K562 (cell line): Measurements from ENCODE around the gene TOP3A. TPM values are rescaled to one million over a fixed set of nuclear protein-coding genes. Genes with fewer than 3 reads are reported as not detected.

Experiments used
- ATAC-seq: fragments of 200-7000 bp; cut with Tn5 transposase; 3 replicates; pipeline ENCODE4 v1.9.1; 2020; ENCODE audit warnings: moderate library complexity
- BruUV-seq: library from RNA; stranded (reverse); fragments of 400-500 nt; replicated peaks from 2 replicates; lab custom pipeline; 2021; lab: Mats Ljungman, UMichigan
- CTCF ChIA-PET: fragments of 300-600 bp; formaldehyde crosslinking; extraction: SDS; loops from one replicate; lab custom pipeline; 2021; ENCODE audit warnings: low intra/inter-chr PET ratio; lab: Yijun Ruan, JAX
- POLR2A ChIA-PET: fragments of 300-600, 350-650 bp; sonication (Branson Sonifier 250); formaldehyde crosslinking; extraction: SDS; loops from one replicate; lab custom pipeline; 2021; ENCODE audit warnings: antibody characterized with exemption, inconsistent platforms; lab: Yijun Ruan, JAX
- DNase-seq, 4 experiments: peaks; one replicate each; pipeline versions ENCODE4 v3.0.0 to v3.0.0-alpha.2; 2011 to 2018; ENCODE audit warnings: low spot score in 3 of 4, mixed read lengths in 3 of 4; ENCODE audit errors: extremely low read depth in 1 of 4
- FAIRE-seq: peaks from 2 replicates; lab custom pipeline; 2011; peaks lifted over from hg19 to GRCh38; lab: Jason Lieb, UNC
- H2AFZ ChIP-seq: 2 replicates; pipeline ENCODE4 v1.6.0; 2011; ENCODE audit warnings: low read depth, low read length, control low read depth, inconsistent platforms
- H3K27ac ChIP-seq: fragments of 200-600 bp; 3 replicates; pipeline ENCODE4 v1.8.0; 2011; ENCODE audit warnings: low read depth, mild to moderate bottlenecking, control low read depth, inconsistent platforms, low read length, moderate library complexity, mixed read lengths; ENCODE audit errors: extremely low read depth
- H3K27me3 ChIP-seq, 2 experiments: fragments of 300-600 bp in 1 of 2; 2 replicates in 1 of 2; 3 replicates in 1 of 2; pipeline versions ENCODE4 v1.6.0 to v1.8.0; 2011; ENCODE audit warnings: inconsistent platforms in 2 of 2, low read length in 2 of 2, mild to moderate bottlenecking in 1 of 2, mixed read lengths in 1 of 2, moderate library complexity in 1 of 2; ENCODE audit not compliant: control insufficient read depth in 2 of 2, insufficient read depth in 2 of 2
- H3K36me3 ChIP-seq: fragments of 300-600 bp; 3 replicates; pipeline ENCODE4 v1.8.0; 2011; ENCODE audit warnings: mild to moderate bottlenecking, low read length, inconsistent platforms; ENCODE audit not compliant: control insufficient read depth, insufficient read depth
- H3K4me1 ChIP-seq, 2 experiments: fragments of 200-600 bp in 1 of 2; replicated peaks in 1 of 2; 2 replicates in 1 of 2; 3 replicates in 1 of 2; pipeline versions ENCODE4 v1.5.1 to v1.8.0; 2011; ENCODE audit warnings: inconsistent platforms in 2 of 2, low read length in 2 of 2, mild to moderate bottlenecking in 1 of 2, mixed read lengths in 1 of 2, moderate library complexity in 1 of 2; ENCODE audit not compliant: control insufficient read depth in 2 of 2, insufficient read depth in 2 of 2
- H3K4me2 ChIP-seq: 2 replicates; pipeline ENCODE4 v1.6.1; 2011; ENCODE audit warnings: low read length, control low read depth, inconsistent platforms, mixed read lengths; ENCODE audit not compliant: insufficient read depth
- H3K4me3 ChIP-seq: fragments of 200-600 bp; sonication (generic), shearing (Covaris generic); 2 replicates; pipeline ENCODE4 v1.5.1; 2016; ENCODE audit warnings: control low read depth, inconsistent platforms
- H3K79me2 ChIP-seq: fragments of 200-600 bp; 3 replicates; pipeline ENCODE4 v1.8.0; 2011; ENCODE audit warnings: low read length, inconsistent platforms; ENCODE audit not compliant: control insufficient read depth, insufficient read depth
- H3K9ac ChIP-seq, 2 experiments: 2 replicates each; pipeline versions ENCODE4 v1.6.0 to v1.6.1; 2011; ENCODE audit warnings: low read depth in 2 of 2, low read length in 2 of 2, control low read depth in 1 of 2, inconsistent platforms in 1 of 2, mild to moderate bottlenecking in 1 of 2, mixed read lengths in 1 of 2; ENCODE audit not compliant: insufficient read depth in 1 of 2
- H3K9me1 ChIP-seq: one replicate; pipeline ENCODE4 v1.6.0; 2011; ENCODE audit warnings: inconsistent platforms, mild to moderate bottlenecking, low read length, moderate library complexity; ENCODE audit not compliant: control insufficient read depth, insufficient read depth
- H3K9me3 ChIP-seq: replicated peaks from 2 replicates; pipeline ENCODE4 v1.5.1; 2011; ENCODE audit warnings: low read depth, low read length, inconsistent platforms; ENCODE audit not compliant: control insufficient read depth, insufficient read depth
- H4K20me1 ChIP-seq: replicated peaks from 2 replicates; pipeline ENCODE4 v1.6.1; 2011; ENCODE audit warnings: low read length, inconsistent platforms, mixed read lengths; ENCODE audit not compliant: control insufficient read depth, insufficient read depth
- CCNT2 ChIP-seq: IDR thresholded peaks from 2 replicates; pipeline ENCODE4 v1.6.1; 2011; ENCODE audit warnings: borderline replicate concordance, low read depth, mild to moderate bottlenecking, moderate library complexity, mixed read lengths, low read length; ENCODE audit not compliant: insufficient read length; ENCODE audit errors: extremely low read depth
- CREB1 ChIP-seq, 2 experiments: sonication (generic) in 1 of 2; formaldehyde crosslinking in 1 of 2; IDR thresholded peaks; 2 replicates each; pipeline versions ENCODE4 v1.6.1 to v1.8.0; 2012 to 2022; ENCODE audit warnings: inconsistent platforms in 1 of 2, mild to moderate bottlenecking in 1 of 2, missing genetic modification reagents in 1 of 2, moderate library complexity in 1 of 2
- CREM ChIP-seq: IDR thresholded peaks from 2 replicates; pipeline ENCODE4 v1.6.1; 2014; ENCODE audit warnings: antibody characterized with exemption, low read depth
- DNMT1 ChIP-seq: fragments of 450-650 bp; IDR thresholded peaks from 2 replicates; pipeline ENCODE4 v1.6.1; 2016; ENCODE audit warnings: antibody characterized with exemption, mild to moderate bottlenecking
- FOS ChIP-seq: IDR thresholded peaks from 3 replicates; pipeline ENCODE4 v1.6.1; 2011; ENCODE audit not compliant: insufficient read length; ENCODE audit errors: extremely low read depth
- FOSL1 ChIP-seq: fragments of 200-800 bp; sonication (Bioruptor generic); conservative IDR thresholded peaks from 2 replicates; pipeline ENCODE4 v1.6.1; 2016; ENCODE audit warnings: missing genetic modification characterization, missing compliant biosample characterization
- GABPA ChIP-seq: fragments of 200-800 bp; sonication (Bioruptor generic); conservative IDR thresholded peaks from 2 replicates; pipeline ENCODE4 v1.6.1; 2016; ENCODE audit warnings: low read depth, missing genetic modification characterization, missing compliant biosample characterization
- HDAC1 ChIP-seq, 2 experiments: fragments of 450-650 bp; IDR thresholded peaks; 2 replicates each; pipeline ENCODE4 v1.6.1; 2016 to 2017; ENCODE audit warnings: inconsistent platforms in 1 of 2, mild to moderate bottlenecking in 1 of 2, moderate library complexity in 1 of 2
- MYC ChIP-seq, 2 experiments: fragments of 250-450 bp in 1 of 2; sonication (Bioruptor Pico) in 1 of 2; IDR thresholded peaks; 2 replicates each; pipeline versions ENCODE4 v1.5.1 to v1.6.1; 2012 to 2021; ENCODE audit warnings: low read depth in 2 of 2, borderline replicate concordance in 1 of 2, improper control_type of control experiment in 1 of 2, low read length in 1 of 2, mild to moderate bottlenecking in 1 of 2, moderate library complexity in 1 of 2
- PHF8 ChIP-seq: fragments of 200-600 bp; sonication (generic); IDR thresholded peaks from 2 replicates; pipeline ENCODE4 v1.6.1; 2012; ENCODE audit warnings: mixed run types, mild to moderate bottlenecking, inconsistent platforms, low read length, moderate library complexity, borderline replicate concordance
- POLR2G ChIP-seq: fragments of 200-400 bp; formaldehyde crosslinking; IDR thresholded peaks from 2 replicates; pipeline ENCODE4 v1.6.1; 2017; ENCODE audit warnings: low read depth, mild to moderate bottlenecking, antibody characterized with exemption, low read length, moderate library complexity
- RBFOX2 ChIP-seq: fragments of 200-400 bp; formaldehyde crosslinking; IDR thresholded peaks from 2 replicates; pipeline ENCODE4 v1.6.1; 2017; ENCODE audit warnings: low read depth, mild to moderate bottlenecking, low read length, moderate library complexity
- ZFX ChIP-seq: sonication (generic); formaldehyde crosslinking; IDR thresholded peaks from 2 replicates; pipeline ENCODE4 v1.8.0; 2022; ENCODE audit warnings: mild to moderate bottlenecking, missing genetic modification reagents, moderate library complexity
- ZSCAN32 ChIP-seq: fragments of 450-650 bp; formaldehyde crosslinking; IDR thresholded peaks from 2 replicates; pipeline ENCODE4 v1.4.0; 2020; ENCODE audit warnings: mild to moderate bottlenecking, moderate library complexity
- WGBS: fragments of 100-300 bp; shearing (Covaris generic); methylation state at CpG from one replicate; pipeline ENCODE4 v1.1.6; 2016; ENCODE audit warnings: low coverage, mixed read lengths; ENCODE audit not compliant: insufficient coverage; ENCODE audit errors: missing lambda C conversion rate; 5-methylcytosine and 5-hydroxymethylcytosine counted together
- in situ Hi-C: fragments of 300-500 bp; cut with MboI; formaldehyde crosslinking; loops from 4 replicates; pipeline ENCODE4 v1.15.0; 2018; ENCODE audit warnings: inconsistent platforms, mixed read lengths
- intact Hi-C: fragments of 100-400 bp; cut with micrococcal nuclease; formaldehyde crosslinking; loops from 2 replicates; pipeline ENCODE4 v1.14.2; 2022
- polyA plus RNA-seq, 8 experiments: library from polyadenylated mRNA; depleted of rRNA in 4 of 8; stranded (reverse) in 5 of 8; unstranded in 3 of 8; fragments of >200 nt; fragmentation: Nextera tagmentation in 2 of 8; fragmentation: Illumina TruSeq in 1 of 8; extraction: Ambion mirVana in 2 of 8; extraction: Trizol in 1 of 8; gene quantifications; 2 replicates each; pipeline versions ENCODE4 v1.2.1 to v1.2.3, GENCODE V29; 2011 to 2014; ENCODE audit warnings: inconsistent platforms in 1 of 8, missing spikeins in 1 of 8
- total RNA-seq, 7 experiments: library from RNA; depleted of rRNA in 6 of 7; stranded (reverse); fragments of >200 nt in 6 of 7; fragmentation: Illumina TruSeq in 2 of 7; extraction: Trizol in 2 of 7; gene quantifications; 2 replicates each; pipeline versions ENCODE4 v1.2.1 to v1.2.3, GENCODE V29; 2011 to 2021; ENCODE audit warnings: low replicate concordance in 1 of 7
- TF ChIP-seq, protein P1 (sequence below): fragments of 200-800 bp; sonication (Bioruptor generic); IDR thresholded peaks from 2 replicates; pipeline ENCODE4 v1.6.1; 2017; ENCODE audit warnings: missing genetic modification characterization, missing compliant biosample characterization
- TF ChIP-seq, protein P2 (sequence below): fragments of 450-650 bp; IDR thresholded peaks from 2 replicates; pipeline ENCODE4 v1.6.1; 2016

Gene TOP3A
- total and polyA plus RNA-seq, 9 of the 15 experiments (the other 6 are each of a cell fraction or from before 2014, with no cell fraction given) = 5.2 to 49.7 (median 24.7) TPM

DNA sequence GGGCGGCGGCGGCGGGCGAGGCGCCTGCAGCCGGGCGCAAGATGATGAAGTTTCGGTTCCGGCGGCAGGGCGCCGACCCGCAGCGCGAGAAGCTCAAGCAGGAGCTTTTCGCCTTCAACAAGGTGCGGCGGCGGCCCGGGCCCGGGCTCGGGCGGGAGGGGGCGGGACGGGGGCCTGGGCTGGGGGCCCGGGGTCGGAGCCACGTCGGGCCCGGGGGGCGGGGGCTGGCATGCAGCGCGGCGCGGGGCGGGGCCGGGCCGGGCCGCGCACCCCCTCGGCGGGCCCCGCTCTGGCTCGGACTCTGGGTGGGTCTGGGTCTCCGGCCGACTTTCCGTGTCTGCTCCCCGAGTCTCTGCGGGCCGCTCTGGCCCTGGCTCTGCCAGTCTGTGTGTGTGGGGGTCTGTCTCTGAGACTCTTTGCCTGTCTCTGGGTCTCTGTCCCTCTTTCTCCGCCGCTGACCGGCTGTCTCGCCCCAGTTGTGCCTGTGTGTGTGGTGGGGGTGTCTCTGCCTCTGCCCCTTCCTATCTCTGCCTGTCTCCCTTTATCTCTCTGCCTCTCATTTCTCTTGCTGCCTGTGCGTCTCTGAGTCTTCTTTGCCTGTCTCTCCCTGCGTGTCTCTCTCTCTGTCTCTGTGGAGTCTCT is 89.0 kb downstream of the TOP3A start:
- Histone ChIP-seq H2AFZ (peak overlapping the region; percentile 81), H3K9me1 (peaks cover 3% of the 10 kb centered on the region), H3K4me1 (peaks cover 4 to 39% of the 10 kb centered on the region in 2 experiments; a peak in 3 of 5 replicates), H3K27ac (peak overlapping the region; percentile 48; the same call in 2 of the 3 replicates), H3K9me3 (no peaks in the 10 kb centered on the region), H3K36me3 (no peaks in the 10 kb centered on the region), H3K4me3 (peak overlapping the region; percentile 65), H3K79me2 (peaks cover 8% of the 10 kb centered on the region; the same call in 2 of the 3 replicates), H4K20me1 (no peaks in the 10 kb centered on the region), H3K9ac (peak overlapping the region; percentile 73 to 92), H3K27me3 (no peaks in the 10 kb centered on the region), H3K4me2 (peak overlapping the region; percentile 85)
- in situ Hi-C loops (no loop called here), intact Hi-C loops (no loop called here)
- CTCF ChIA-PET = no interaction called here
- no TSS peak for BruUV-seq
- DNase-seq (peak; percentile 31 to 71 (median 52)), ATAC-seq (peak; percentile 35), FAIRE-seq (peak; percentile 70)
- 0% methylated on average over 9 of the region's 57 CpGs for WGBS
- POLR2A ChIA-PET = no interaction called here
- TF ChIP-seq PHF8 = peak; percentile 43; the same call in 1 of the 2 replicates
- TF ChIP-seq ZSCAN32 = no peak
- TF ChIP-seq CREM = peak; percentile 84
- peak; percentile 0 for TF ChIP-seq CCNT2
- TF ChIP-seq HDAC1 (IDR thresholded peaks at IDR 0.05) = 0 out of 4 replicates have a peak, but pooled peaks of 1 of the 2 experiments have one; percentile 24
- TF ChIP-seq POLR2G = peak; percentile 67
- no peak for TF ChIP-seq FOS
- TF ChIP-seq FOSL1 (tag) = 0 out of 2 replicates have a peak, but pooled peaks have one; percentile 24
- peak; percentile 68 for TF ChIP-seq CREB1 (IDR thresholded peaks at IDR 0.05)
- no peak for TF ChIP-seq CREB1 (CRISPR knock-in tag; IDR thresholded peaks at IDR 0.05)
- TF ChIP-seq, protein P1, sequence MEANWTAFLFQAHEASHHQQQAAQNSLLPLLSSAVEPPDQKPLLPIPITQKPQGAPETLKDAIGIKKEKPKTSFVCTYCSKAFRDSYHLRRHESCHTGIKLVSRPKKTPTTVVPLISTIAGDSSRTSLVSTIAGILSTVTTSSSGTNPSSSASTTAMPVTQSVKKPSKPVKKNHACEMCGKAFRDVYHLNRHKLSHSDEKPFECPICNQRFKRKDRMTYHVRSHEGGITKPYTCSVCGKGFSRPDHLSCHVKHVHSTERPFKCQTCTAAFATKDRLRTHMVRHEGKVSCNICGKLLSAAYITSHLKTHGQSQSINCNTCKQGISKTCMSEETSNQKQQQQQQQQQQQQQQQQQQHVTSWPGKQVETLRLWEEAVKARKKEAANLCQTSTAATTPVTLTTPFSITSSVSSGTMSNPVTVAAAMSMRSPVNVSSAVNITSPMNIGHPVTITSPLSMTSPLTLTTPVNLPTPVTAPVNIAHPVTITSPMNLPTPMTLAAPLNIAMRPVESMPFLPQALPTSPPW (CRISPR knock-in tag) = peak; percentile 60
- 0 out of 2 replicates have a peak, but pooled peaks have one; percentile 22 for TF ChIP-seq RBFOX2
- TF ChIP-seq, protein P2, sequence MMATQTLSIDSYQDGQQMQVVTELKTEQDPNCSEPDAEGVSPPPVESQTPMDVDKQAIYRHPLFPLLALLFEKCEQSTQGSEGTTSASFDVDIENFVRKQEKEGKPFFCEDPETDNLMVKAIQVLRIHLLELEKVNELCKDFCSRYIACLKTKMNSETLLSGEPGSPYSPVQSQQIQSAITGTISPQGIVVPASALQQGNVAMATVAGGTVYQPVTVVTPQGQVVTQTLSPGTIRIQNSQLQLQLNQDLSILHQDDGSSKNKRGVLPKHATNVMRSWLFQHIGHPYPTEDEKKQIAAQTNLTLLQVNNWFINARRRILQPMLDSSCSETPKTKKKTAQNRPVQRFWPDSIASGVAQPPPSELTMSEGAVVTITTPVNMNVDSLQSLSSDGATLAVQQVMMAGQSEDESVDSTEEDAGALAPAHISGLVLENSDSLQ = 0 out of 2 replicates have a peak, but pooled peaks have one; percentile 7
- no peak; the same call in 1 of the 2 replicates for TF ChIP-seq GABPA
- TF ChIP-seq ZFX = 0 out of 2 replicates have a peak, but pooled peaks have one; percentile 1
- TF ChIP-seq MYC (IDR thresholded peaks at IDR 0.05; ENCODE audit: low read depth, low read length) = 0 out of 2 replicates have a peak, but pooled peaks have one; percentile 14
- TF ChIP-seq MYC (CRISPR knock-in tag; IDR thresholded peaks at IDR 0.05; ENCODE audit: borderline replicate concordance, low read depth) = no peak
- no peak for TF ChIP-seq DNMT1
